HG03342 (cell line): Measurements from ENCODE around the gene UBE2G2.

Experiments used
- ATAC-seq: cut with Tn5 transposase; IDR thresholded peaks from one replicate; pipeline ENCODE4 v1.9.1; 2021; ENCODE audit warnings: mild to moderate bottlenecking, moderate library complexity; ENCODE audit not compliant: unreplicated experiment

UBE2G2 gene, protein sequence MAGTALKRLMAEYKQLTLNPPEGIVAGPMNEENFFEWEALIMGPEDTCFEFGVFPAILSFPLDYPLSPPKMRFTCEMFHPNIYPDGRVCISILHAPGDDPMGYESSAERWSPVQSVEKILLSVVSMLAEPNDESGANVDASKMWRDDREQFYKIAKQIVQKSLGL

DNA sequence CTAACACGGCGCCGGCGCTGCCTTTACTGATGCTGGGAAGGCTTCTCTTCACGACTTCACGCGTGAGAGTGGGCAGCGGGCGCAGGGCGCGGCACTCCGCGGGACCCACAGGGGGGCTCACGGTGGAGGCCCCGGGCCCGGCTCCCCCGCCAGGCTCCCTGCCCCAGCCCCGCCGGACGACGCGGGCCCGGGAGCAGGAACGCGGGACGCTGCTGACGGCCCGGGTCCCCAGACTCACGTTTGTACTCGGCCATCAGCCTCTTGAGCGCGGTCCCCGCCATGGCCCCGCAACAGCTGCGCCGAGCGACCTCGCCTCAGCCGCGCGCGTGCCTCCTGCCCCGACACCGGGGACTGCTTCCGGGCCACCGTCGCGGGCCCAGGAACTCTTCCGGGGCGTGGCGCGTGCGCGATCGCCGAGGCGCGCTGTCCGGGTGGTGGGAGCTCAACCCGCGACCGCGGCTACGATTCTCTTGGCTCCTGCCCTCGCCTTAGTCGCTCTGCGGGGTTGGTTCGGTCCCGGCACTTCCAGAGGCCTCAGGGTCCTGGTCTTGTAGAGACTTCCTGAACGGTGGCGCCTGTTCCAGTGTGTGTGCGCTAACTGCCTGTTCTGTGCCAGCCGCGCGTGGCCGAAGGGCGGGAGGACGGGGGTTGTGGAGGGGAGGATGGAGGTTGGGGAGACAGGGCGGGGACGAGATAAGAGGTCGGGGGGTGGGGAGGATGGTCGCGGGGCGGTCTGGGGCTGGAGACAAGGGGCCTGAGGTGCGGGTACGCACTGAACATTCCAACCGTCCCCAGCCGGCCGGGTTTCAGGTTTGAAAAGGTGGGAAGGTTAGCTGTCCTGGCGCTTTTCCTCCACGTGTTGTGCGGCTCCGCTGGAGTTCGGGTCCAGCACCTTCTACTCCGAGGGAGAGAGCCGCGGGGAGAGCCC, at the start of gene UBE2G2:
UBE2G2 (minus strand) TSS at position 353 of the 928 bp plus-strand sequence; CDS start at position 281, 72 bp downstream.
- ATAC-seq: peak; percentile 86

DNA sequence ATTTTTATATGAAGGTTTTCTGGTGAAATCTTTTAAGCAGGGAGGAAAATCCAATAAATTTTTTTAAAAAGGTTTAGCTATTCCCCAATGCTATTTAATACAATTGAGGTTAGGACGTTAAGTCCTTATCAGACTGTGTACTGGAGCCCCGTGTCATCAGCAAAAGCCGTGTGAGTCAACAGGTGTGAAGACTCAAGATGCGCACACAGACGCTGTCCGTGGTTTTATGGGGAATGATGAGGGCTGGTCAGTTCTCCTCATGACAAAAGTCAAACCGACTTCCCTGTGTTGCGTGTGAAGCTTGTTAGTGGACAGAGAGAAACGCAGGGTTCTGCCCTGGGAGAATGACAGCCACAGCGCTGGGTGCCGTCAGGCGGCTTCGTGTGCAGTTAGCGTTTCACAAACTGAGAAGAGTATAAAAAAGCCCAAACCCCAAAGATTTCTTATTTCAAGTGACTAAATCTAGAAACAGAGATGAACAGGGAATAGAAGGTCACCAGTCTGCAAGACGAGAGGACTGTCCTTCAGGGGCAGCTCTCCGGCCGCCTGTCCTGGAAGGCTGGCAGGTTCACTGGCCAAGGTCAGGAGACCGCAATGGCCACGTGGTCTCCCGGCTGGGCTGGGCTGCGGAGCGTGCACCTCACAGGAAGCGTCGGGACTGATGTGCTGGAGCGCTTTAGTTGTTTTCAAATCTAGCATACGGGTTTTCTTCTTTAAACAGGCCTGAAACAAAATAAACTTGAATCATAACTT, 49.5 kb upstream of the UBE2G2 start:
- ATAC-seq: no peak

DNA sequence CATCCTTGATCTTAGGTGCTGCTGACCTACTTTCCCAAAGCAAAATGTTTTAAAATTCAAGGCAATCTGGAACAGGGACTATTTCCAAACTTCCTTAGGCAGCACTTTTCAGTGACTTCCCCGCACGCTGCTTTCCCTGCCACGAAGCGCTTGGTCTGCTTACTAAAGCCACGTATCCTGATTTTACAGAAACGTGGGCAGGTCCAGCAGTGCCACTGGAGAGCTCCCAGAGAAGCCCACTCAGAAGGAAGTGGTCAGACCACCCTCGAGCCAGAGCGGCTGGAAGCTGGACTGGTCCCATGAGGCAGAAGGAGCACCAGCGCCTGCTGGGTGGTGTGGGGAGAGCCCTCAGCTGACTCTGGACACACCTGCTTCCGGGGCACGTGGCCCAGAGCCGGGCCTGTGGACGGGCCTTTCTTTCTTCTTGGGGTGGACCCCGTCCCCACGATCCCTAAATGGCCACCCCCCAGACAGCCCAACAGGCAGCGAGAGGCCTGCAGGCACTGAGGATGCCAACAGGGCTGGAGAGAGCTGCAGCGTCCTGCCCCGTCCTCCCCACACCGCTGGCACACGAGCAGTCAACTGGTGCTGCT, 48.7 kb upstream of the UBE2G2 start:
- ATAC-seq: no peak

DNA sequence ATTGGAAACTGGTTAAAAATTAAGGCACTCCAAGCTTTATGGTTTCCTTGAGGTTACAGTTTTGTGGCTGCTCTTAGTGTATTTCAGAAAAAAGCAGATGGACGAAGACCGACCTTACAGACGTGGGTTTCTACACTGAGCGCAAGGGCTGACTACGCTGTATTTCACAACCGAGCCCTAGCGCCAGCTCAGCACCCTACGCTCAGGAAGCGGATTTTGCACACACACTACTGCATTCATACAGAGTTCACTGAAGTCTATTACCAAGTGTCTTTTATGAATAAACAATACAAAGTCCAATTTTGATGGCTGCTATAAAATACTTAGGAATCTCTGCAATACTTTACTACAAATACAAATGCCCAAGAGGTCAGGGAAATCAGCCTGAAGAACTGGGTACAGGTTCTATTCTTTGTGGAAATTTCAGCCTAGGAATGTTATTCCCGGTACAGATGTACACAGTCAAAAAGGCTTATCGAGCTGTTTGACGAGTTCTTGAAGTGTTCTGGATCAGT, 48.1 kb upstream of the UBE2G2 start:
- ATAC-seq: no peak

DNA sequence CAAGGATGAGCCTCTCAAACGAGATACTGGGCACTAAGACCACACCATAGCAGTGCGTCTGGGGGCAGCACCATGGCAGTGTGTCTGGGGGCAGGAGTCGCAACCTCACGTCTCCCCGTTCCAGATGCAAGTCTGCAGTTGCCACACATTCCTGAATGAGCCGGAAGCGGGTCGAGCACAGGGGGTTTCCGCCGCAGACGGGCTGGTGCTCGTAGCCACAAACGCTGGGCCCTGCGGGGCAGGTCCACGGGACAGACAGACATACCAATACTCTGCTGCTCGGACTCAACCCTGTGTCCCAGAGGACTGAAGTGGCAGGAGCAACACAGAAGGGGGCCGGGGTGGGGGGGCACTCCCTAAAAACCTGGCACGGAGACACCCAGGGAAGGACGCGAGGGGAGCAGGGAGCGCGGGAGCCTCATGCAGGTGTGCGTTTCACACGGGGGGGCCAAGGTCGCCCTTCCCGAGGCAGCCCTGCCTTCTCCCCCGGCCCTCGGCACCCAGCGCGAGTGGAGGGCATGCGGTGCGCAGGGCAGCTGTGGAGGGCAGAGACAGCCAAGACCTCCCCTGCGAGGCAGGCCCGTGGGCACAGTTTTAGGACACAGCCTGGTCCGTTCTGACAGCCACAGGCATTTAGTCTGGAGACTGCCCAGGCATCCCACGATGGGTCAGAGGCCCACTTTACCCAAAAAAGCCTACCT, 47.4 kb upstream of the UBE2G2 start:
- no peak for ATAC-seq

DNA sequence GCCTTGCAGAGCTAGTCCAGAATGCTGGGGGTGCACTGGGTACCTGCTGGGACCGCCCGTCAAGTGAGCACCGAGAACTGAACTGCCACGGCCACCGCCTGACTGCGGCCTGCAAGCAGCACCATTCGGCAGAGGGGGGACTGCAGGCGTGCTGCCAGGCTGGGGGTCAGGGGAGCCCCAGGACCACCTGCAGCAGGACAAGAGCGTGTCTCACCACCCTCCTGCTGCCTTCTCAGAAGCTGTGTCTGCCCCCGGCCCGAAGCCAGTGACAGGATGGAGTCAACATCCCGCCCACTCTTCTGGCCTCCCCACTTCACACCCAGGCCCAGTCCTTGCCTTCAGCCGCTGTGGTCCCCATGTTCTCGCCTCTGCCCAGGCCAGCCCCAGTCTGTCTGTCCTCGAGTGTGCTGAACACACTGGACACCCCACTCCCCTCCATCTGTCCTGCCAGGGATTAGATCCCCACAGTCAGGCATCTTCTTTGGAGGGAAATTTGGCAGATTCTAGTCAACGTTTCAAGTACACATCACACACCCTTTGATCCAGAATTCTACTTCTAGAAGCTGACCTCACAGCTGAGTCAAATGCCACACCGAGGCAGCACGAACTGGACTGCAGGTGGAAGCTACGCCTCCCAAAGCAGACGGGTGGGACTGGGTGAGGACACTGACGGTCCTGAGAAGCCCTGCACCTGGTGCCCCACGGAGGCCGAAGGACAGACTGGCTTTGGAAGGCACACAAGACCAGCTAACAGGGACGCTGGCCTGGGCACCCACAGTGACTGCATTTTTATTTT, 45.8 kb upstream of the UBE2G2 start:
- ATAC-seq: no peak

DNA sequence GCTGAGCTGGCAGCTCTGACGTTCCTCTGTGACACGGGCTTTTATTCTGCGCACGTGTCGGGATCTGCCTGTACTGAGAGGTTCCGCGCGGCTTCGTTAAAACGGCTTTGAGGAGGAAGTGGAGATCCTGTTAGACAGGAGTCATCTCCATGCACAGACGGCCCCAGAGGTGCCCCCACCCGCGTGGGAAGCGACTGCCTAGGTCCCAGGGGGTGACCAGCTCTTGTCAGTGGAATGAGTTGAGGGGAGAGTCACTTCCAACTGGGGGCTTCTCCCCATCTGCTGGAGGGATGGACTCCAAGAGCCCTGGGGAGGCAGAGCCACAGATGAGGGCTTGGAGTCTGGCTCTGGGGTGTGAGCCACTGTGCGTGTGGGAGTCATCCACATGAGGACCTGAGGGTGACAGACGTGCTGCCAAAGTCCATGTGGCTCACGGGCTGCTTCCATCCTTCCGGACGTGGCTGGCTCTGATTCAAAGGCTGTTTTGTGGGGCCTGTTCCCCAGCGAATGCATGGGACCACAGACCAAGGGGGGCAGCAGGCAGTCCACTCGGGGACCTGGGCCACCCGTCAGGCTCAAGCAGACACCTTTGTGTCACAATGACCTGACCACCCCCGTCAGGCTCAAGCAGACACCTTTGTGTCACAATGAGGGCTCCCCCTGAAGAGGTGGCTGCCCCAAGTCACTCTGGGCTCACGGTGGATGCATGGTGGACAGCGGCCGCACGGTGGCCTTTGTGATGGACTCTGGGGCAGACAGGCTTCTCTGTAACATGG, 45.1 kb upstream of the UBE2G2 start:
- ATAC-seq: no peak

DNA sequence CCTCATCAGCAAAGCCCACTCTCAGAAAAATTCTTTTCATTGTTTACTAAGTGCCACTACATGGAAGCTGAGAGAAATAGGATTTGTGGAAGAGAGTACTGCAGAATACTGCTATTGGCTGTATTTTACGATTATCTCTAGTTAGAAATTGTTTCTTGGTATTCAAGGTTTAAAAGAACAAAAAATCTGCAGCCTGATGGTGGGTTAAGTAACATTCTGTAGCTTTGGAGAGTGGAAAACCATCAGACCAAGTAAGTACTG, 44.5 kb upstream of the UBE2G2 start:
- ATAC-seq: no peak

DNA sequence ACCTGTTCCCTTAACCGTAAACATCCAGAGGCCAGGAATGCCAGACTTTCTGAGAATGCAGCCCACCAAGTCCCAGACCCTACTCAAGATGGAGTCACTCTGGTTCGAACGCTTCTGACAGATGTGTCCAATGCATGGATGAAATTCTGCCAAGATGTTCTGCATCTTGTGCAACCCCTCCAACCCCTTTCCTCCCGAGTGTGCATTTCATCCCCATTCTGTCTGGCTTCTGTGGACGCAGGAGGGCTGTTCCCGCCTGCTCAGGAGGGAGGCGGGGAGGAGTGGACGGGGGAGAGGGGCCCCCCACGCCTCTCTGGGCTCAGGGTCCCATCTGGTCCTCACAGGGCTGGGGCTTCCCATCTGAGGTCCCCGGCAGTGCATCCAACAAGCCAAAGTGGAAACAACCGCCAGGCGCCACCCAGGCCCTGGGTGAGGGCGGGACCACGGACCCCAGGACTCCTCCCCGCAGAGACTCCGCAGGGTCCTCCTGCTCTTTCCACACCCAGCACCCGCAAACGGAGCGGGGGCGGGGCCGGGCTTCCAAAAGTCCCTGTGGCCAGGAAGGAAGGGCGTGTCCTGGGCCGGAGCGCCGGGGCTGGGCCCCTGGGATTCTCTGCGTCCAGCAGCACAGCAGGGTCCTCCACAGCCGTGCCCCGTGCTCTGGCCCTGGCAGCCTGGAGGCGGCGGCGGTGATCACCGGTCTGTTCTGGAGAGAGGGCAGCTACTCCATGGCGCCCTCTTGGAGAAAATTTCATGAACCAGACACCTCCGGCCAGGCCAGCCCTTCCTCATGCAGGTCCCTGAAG, 44.0 kb upstream of the UBE2G2 start:
- peak; percentile 77 for ATAC-seq

DNA sequence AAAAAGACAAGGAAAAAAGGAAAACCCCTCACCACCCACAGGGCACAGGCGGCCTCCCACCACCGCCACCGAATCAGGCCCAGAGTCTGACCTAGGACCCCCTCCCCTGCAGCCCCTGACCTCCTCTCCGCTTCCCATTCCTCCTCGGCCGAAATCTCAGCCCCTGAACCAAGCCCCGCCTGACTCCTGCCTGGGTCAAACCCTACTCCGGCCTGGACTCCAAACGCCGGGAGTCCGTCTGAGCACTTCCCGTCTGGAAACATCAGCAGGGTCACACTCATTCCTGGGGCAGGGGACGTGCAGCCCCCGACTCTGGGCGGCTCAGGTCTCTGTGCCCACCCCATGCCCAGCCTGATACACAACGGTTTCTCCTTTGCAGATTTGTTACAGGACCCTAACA, 42.6 kb upstream of the UBE2G2 start:
- no peak for ATAC-seq

DNA sequence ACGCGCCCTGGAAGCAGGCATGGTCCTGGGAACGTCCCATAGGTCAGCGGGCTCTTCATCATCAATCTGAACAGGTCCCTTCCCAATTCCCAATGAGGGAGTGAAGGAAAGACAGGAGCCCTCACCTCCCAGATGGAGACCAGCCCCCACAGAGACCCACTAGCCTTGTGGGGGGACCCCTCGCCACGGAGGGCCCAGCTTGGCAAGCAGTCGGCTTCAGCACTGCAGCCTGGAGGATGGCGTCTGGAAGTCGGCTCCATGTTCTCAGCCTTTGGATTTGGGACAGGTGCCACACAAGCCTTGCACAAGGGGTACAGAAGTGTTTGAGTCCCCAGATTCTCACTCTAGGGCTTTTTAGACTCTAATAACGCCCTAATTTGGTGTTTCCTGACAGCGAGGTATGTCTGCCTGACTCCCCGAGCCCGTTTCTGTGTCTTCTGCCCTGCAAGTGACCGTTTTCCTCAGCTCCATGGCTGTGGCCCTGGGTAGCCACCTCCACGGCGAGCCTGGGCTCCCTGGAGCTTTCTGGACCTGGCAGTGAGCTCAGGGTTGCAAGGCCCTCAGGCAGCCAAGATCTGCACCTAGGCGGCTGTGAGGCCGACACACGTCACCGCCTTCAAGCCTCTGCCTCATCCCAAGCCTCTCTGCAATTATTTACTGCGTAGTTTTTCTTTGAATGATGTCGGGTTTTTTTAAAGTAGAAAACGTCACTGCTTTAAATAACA, 41.3 kb upstream of the UBE2G2 start:
- no peak for ATAC-seq

DNA sequence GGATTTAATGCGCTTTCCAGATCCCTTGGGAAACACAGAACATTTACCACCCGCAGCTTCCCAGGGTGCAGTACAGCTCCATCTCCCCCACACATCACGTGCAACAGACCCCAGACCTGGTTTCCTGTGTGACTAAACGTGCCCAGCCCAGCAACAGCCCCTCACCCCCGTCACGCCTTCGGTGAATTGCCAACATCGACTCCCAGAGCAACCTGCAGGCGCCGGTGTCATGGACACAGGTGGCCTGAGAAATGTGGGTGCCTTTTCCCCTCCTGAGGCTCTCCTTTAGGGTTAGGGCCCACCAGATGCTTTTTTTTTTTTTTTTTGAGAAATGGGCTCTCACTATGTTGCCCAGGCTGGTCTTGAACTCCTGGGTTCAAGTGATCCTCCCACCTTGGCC, 40.5 kb upstream of the UBE2G2 start:
- ATAC-seq: no peak

DNA sequence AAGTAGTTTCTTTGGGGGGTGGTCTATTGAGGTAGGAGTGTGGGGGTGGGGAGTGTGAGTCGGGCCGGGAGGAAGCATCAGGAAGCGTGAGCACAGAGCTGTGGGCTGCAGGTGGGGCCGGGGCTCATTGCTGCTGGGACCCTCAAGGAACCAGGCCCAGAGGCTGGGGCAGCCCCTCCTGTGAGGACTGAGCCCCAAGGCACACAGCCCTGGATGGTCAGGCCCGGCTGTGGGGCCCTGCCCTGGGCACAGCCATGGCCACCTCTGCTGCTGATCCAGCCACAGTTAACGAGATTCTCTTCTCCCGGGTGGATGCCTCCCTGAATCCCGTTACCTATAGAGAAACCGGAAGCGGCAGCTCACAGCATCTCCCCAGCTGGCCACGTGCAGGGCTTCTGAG, 39.2 kb upstream of the UBE2G2 start:
- ATAC-seq: no peak

DNA sequence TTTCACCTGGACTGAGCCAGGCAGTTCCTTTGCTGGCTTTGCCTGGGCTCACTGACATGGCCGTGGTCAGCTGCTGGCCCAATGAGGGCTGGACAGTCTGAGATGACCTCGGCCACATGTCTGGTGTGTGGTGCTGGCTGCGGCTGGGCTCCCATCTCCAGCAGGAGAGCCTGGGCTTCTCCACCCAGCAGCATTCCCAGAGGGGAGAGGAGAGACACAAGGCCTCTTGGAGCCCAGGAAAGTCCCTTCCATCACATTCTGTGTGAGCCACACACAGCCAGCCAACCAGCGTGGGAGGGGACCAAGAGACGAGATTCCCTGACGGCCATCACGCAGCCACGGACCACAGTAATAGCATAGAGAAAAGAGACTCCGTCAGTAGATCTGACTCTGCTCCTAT, 37.3 kb upstream of the UBE2G2 start:
- ATAC-seq: no peak

DNA sequence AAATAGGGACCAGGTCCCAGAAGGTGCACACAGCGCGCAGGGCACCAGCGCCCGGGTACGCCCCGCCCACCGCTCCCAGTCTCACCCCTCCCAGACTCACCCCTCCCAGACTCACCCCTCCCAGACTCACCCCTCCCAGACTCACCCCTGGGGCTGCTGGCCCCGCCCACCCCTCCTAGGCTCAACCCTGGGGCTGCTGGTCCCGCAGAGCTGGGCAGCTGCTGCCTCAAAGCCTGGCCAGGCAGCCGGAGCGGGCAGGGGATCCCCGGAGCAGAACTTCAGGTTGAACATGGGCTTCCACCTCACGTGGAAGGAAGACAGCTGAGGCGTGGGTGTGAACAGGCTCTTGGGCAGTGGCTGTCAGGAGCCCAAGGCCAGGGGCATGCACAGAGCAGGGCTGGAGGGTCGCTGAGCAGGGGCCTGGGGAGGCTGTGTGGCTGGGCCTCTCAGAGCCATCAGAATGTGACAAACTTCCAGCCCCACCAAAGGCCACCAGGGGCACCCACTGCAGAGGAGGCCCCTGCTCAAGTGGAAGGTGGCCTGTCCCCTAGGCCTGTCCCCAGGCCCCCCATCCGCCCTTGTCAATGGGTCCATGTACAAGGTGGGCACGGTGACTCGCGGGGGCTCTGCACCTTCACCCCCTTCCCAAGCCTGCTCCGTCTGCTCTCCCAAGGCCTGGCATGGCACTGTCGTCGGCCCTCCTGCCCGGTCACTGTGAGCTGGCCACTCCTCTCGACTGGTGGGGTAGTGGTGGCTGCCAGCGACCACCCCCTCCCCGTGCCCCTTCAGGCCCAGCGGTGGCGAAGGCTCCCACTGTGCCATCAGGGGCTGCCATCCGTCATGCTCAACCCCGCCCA, 36.6 kb upstream of the UBE2G2 start:
- no peak for ATAC-seq

DNA sequence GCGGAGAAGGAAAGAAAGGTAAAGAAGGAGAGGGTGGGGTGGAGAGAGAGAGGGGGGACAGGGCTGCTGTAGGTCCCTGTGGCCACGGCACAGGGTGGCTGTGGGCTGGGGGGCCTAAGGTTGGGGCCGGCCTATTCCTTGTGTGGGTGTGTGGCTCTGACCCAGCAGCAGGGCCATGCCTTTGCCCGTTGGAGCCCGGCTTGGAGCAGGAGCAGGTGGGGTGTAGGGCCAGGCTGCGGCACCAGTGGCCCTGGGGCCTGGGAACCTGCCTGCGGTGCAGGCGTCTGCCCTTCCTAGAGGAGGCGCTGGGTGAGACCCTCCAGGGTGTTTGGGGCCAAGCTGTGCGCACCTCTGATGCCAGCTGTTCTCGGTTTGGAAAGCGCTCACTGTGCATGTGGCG, 35.9 kb upstream of the UBE2G2 start:
- no peak for ATAC-seq
